ENCODE data around the gene ITGB7. TPM values are rescaled to one million over a fixed set of nuclear protein-coding genes. Genes with fewer than 3 reads are reported as not detected.
A peak's percentile ranks its signal among the peaks of the same experiment; 100 is the strongest.

ITGB7 gene
- total and polyA plus RNA-seq, 9 of the 15 experiments (the other 6 are each of a cell fraction or from before 2014, with no cell fraction given), result 0.06 to 2.0 (median 0.67) TPM

DNA sequence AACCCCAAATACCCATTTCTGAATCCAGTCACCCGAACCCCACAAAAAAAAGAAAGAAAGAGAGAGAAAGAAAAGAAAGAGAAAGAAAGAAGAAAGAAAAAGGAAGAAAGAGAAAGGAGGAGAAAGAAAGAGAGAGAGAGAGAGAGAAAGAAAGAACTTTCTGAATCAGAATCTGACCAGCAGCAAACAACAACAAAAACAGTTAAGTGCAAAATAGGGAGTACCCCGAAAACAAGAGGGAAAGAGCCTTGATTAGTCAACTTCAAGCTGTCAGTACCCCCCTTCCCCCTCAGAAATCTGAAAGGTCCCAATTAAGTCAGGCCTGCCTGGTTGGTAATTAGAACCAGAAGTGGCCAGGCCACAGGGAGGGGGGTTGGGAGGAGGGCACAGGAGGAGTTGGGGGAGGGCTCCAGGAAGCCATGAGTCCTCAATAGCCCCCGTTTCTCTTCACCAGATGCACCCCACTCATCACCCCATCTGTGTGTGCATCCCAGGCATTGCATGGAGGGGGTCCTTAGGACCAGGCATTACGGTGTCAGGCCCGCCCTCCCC is 15.2 kb upstream of the ITGB7 start (continued):
- TF ChIP-seq CREB3 (tag; conservative IDR thresholded peaks at IDR 0.05; ENCODE audit: low read depth) (no peak), LARP7 (IDR thresholded peaks at IDR 0.05) (0 out of 2 replicates have a peak, but pooled peaks have one; percentile 82), ZBTB5 (IDR thresholded peaks at IDR 0.05) (peak; percentile 69; the same call in 1 of the 2 replicates), CBFA2T3 (IDR thresholded peaks at IDR 0.05) (no peak), MYNN (IDR thresholded peaks at IDR 0.05) (no peak), MYNN (CRISPR knock-in tag; IDR thresholded peaks at IDR 0.05) (no peak), ELF1 (tag; IDR thresholded peaks at IDR 0.05) (no peak), NFE2L1 (tag; IDR thresholded peaks at IDR 0.05; ENCODE audit: borderline replicate concordance, low read depth) (no peak), ZBTB2 (IDR thresholded peaks at IDR 0.05) (0 out of 2 replicates have a peak, but pooled peaks have one; percentile 33)
- TF ChIP-seq, protein P1, sequence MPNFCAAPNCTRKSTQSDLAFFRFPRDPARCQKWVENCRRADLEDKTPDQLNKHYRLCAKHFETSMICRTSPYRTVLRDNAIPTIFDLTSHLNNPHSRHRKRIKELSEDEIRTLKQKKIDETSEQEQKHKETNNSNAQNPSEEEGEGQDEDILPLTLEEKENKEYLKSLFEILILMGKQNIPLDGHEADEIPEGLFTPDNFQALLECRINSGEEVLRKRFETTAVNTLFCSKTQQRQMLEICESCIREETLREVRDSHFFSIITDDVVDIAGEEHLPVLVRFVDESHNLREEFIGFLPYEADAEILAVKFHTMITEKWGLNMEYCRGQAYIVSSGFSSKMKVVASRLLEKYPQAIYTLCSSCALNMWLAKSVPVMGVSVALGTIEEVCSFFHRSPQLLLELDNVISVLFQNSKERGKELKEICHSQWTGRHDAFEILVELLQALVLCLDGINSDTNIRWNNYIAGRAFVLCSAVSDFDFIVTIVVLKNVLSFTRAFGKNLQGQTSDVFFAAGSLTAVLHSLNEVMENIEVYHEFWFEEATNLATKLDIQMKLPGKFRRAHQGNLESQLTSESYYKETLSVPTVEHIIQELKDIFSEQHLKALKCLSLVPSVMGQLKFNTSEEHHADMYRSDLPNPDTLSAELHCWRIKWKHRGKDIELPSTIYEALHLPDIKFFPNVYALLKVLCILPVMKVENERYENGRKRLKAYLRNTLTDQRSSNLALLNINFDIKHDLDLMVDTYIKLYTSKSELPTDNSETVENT (CRISPR knock-in tag; IDR thresholded peaks at IDR 0.05), result no peak
- TF ChIP-seq, protein P2, sequence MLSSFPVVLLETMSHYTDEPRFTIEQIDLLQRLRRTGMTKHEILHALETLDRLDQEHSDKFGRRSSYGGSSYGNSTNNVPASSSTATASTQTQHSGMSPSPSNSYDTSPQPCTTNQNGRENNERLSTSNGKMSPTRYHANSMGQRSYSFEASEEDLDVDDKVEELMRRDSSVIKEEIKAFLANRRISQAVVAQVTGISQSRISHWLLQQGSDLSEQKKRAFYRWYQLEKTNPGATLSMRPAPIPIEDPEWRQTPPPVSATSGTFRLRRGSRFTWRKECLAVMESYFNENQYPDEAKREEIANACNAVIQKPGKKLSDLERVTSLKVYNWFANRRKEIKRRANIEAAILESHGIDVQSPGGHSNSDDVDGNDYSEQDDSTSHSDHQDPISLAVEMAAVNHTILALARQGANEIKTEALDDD (IDR thresholded peaks at IDR 0.05), result no peak
- TF ChIP-seq, protein P3, sequence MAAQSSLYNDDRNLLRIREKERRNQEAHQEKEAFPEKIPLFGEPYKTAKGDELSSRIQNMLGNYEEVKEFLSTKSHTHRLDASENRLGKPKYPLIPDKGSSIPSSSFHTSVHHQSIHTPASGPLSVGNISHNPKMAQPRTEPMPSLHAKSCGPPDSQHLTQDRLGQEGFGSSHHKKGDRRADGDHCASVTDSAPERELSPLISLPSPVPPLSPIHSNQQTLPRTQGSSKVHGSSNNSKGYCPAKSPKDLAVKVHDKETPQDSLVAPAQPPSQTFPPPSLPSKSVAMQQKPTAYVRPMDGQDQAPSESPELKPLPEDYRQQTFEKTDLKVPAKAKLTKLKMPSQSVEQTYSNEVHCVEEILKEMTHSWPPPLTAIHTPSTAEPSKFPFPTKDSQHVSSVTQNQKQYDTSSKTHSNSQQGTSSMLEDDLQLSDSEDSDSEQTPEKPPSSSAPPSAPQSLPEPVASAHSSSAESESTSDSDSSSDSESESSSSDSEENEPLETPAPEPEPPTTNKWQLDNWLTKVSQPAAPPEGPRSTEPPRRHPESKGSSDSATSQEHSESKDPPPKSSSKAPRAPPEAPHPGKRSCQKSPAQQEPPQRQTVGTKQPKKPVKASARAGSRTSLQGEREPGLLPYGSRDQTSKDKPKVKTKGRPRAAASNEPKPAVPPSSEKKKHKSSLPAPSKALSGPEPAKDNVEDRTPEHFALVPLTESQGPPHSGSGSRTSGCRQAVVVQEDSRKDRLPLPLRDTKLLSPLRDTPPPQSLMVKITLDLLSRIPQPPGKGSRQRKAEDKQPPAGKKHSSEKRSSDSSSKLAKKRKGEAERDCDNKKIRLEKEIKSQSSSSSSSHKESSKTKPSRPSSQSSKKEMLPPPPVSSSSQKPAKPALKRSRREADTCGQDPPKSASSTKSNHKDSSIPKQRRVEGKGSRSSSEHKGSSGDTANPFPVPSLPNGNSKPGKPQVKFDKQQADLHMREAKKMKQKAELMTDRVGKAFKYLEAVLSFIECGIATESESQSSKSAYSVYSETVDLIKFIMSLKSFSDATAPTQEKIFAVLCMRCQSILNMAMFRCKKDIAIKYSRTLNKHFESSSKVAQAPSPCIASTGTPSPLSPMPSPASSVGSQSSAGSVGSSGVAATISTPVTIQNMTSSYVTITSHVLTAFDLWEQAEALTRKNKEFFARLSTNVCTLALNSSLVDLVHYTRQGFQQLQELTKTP (IDR thresholded peaks at IDR 0.05; ENCODE audit: low read depth in 1 of 2, partially characterized antibody in 2 of 2), result peak in 1 of 2 experiments; percentile 21
